H54 (cell line): ENCODE results near the gene ITGB4.

Experiments
- DNase-seq: peaks from one replicate; pipeline ENCODE4 v3.0.0; 2011; ENCODE audit warnings: low spot score, mixed read lengths; ENCODE audit not compliant: insufficient read length
- FAIRE-seq: peaks from 3 replicates; lab custom pipeline; 2011; peaks lifted over from hg19 to GRCh38; lab: Jason Lieb, UNC
- POLR2A ChIP-seq: IDR thresholded peaks from 2 replicates; pipeline ENCODE4 v1.6.1; 2011; ENCODE audit warnings: low read depth, mild to moderate bottlenecking, low read length

The ITGB4 gene

GRCh38 chr17:75783803-75784472 lies 62.7 kb downstream of the ITGB4 start:
- FAIRE-seq = no peak
- no peak for DNase-seq
- no peak for TF ChIP-seq POLR2A

GRCh38 chr17:75784473-75785015 lies 63.3 kb downstream of the ITGB4 start, which contains the start of gene UNK:
Gene UNK, plus strand, starts transcription at chr17:75784806. Its CDS starts 75 bp downstream, at chr17:75784881.
- DNase-seq = peak; percentile 91
- FAIRE-seq = peak; percentile 58
- no peak for TF ChIP-seq POLR2A

- no peak for FAIRE-seq
Measured at GRCh38 chr17:75785016-75785890, 64.0 kb downstream of the ITGB4 start.

DNA sequence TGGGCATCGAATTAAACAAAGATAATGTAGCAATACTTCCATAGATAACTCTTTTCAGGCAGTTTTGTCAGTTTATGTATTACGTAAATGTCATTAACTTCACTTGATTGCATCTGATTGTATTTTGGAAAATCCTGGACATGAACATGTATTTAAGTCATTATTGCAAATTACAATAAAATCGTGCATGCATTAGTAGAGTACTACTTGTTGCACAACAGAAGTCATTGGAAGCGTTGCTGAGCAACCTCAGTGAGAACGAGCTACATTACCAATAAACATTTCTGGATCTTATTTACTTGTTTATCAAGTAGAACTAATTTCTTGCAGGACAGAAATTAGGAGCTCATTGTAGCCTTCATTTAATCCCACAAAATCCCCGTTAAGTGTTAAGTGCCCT lies 70.0 kb downstream of the ITGB4 start:
- TF ChIP-seq POLR2A = no peak
- FAIRE-seq (no peak), DNase-seq (no peak)

More at GRCh38 chr17:75785016-75785890, 64.0 kb downstream of the ITGB4 start:
- peak; percentile 70 for DNase-seq
- peak; percentile 65 for TF ChIP-seq POLR2A

- DNase-seq (no peak), FAIRE-seq (no peak)
- TF ChIP-seq POLR2A = no peak
Measured at GRCh38 chr17:75793460-75793859, 72.2 kb downstream of the ITGB4 start.

DNA sequence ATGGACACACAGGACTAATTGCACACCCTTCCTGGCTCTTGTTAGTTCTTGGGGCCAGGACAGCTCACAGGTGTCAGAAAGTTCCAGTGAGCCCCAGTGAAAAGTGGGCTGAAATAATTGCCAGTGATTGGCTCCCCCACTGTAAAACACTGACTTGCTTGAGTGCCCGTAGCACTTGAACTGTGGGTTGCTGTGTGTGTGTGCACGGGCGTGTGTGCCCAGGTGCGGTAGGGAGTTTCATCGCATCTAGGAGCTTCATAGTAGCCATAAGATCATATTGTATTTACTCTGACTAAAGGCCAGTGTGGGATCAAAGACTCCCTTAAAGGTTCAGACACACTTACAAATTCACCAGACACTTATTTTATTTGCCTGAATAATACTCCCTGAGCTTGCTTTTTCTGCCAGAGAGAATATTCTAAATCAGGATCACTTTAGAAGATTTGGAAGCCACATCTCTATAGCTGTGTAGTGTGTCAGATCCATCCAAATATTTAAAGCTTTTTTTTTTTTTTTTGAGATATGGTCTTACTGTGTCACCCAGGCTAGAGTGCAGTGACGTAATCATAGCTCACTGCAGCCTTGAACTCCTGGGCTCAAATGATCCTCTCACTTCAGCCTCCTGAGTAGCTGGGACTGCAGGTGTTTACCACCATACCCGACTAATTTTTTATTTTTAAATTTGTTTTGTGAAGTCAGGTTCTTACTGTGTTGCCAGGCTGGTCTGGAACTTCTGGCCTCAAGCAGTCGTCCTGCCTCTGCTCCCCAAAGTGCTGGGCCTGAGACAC lies 74.8 kb downstream of the ITGB4 start:
- no peak for TF ChIP-seq POLR2A
- no peak for FAIRE-seq
- no peak for DNase-seq

DNA sequence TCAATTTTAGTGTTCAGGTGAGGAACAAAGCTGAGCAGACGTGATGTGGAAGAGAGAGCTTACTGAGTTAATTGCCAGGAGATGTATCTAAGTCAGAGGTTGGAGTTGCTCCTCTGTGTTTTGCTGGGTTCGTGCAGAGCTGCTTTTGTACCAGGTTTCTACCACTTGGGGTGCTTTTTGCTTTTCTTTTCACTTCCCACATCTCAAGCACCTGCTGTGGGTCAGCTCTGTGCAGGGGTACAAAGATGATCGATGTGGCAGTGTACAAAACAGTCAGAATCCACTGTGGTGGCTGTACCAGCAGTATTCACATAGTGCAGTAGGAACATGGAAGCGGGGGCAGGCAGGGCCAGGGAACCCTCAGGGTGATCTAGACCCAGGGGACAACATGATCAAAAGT lies 78.1 kb downstream of the ITGB4 start:
- TF ChIP-seq POLR2A = no peak
- FAIRE-seq = no peak
- DNase-seq = no peak

DNA sequence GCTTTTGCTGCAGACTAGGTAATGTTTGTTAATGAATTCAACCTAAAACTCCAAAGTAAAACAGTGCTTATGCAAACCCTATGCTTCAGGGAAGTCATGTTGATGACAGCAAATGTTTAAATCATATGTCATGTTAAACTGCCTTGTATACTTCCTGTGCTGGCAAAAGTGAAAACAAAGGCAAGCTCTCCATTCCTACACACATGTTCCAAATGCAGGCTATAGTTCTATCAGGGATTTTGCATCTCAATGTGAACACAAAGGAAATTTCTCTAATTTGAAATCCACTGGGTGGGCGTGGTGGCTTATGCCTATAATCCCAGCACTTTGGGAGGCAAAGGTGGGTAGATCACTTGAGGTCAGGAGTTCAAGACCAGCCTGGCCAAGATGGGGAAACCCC lies 82.6 kb downstream of the ITGB4 start:
- FAIRE-seq = no peak
- no peak for TF ChIP-seq POLR2A

GRCh38 chr17:75806822-75807500 lies 85.7 kb downstream of the ITGB4 start:
- TF ChIP-seq POLR2A = no peak
- FAIRE-seq (no peak), DNase-seq (no peak)

More for the DNA sequence above, 82.6 kb downstream of the ITGB4 start:
- DNase-seq = no peak
